DND-41 (cell line): ENCODE results near the gene EP400.

Source experiments
- ATAC-seq: fragments of 200-7000 bp; cut with Tn5 transposase; 3 replicates; pipeline ENCODE4 v1.9.1; 2021; ENCODE audit warnings: low read depth; ENCODE audit not compliant: insufficient read depth
- DNase-seq: peaks from one replicate; pipeline ENCODE4 v3.0.0-alpha.2; 2020
- H2AFZ ChIP-seq: 2 replicates; pipeline ENCODE4 v1.6.0; 2012; ENCODE audit warnings: low read depth, low read length
- H3K27ac ChIP-seq: 2 replicates; pipeline ENCODE4 v1.5.1; 2012; ENCODE audit warnings: low read length, inconsistent platforms
- H3K27me3 ChIP-seq: fragments of 200-600 bp; sonication (generic); 2 replicates; pipeline ENCODE4 v1.6.0; 2012; ENCODE audit warnings: low read length, mild to moderate bottlenecking, inconsistent platforms; ENCODE audit not compliant: insufficient read depth, poor library complexity
- H3K36me3 ChIP-seq: 2 replicates; pipeline ENCODE4 v1.5.1; 2012; ENCODE audit warnings: low read length, inconsistent platforms; ENCODE audit not compliant: insufficient read depth
- H3K4me1 ChIP-seq: 2 replicates; pipeline ENCODE4 v1.5.1; 2012; ENCODE audit warnings: mild to moderate bottlenecking, low read length; ENCODE audit not compliant: insufficient read depth
- H3K4me2 ChIP-seq: 2 replicates; pipeline ENCODE4 v1.6.0; 2012; ENCODE audit warnings: mild to moderate bottlenecking, moderate library complexity, low read length, inconsistent platforms; ENCODE audit not compliant: insufficient read depth
- H3K4me3 ChIP-seq, 2 experiments: fragments of 200-600 bp in 1 of 2; shearing (Covaris generic) in 1 of 2; 2 replicates each; pipeline ENCODE4 v1.5.1; 2012 to 2016; ENCODE audit warnings: inconsistent platforms in 2 of 2, low read length in 2 of 2, mild to moderate bottlenecking in 2 of 2, low read depth in 1 of 2, moderate library complexity in 1 of 2
- H3K79me2 ChIP-seq: 2 replicates; pipeline ENCODE4 v1.6.0; 2012; ENCODE audit warnings: low read length, inconsistent platforms; ENCODE audit not compliant: insufficient read depth
- H3K9ac ChIP-seq: 2 replicates; pipeline ENCODE4 v1.6.0; 2012; ENCODE audit warnings: low read depth, mild to moderate bottlenecking, inconsistent platforms, low read length, moderate library complexity
- H3K9me3 ChIP-seq: 2 replicates; pipeline ENCODE4 v1.5.1; 2012; ENCODE audit warnings: low read length, moderate library complexity, mild to moderate bottlenecking, inconsistent platforms; ENCODE audit not compliant: insufficient read depth, severe bottlenecking
- H4K20me1 ChIP-seq: 2 replicates; pipeline ENCODE4 v1.6.0; 2012; ENCODE audit warnings: low read length; ENCODE audit not compliant: insufficient read depth
- CTCF ChIP-seq: IDR thresholded peaks from 2 replicates; pipeline ENCODE4 v1.5.1; 2012; ENCODE audit warnings: borderline replicate concordance, low read length, moderate library complexity, mild to moderate bottlenecking; ENCODE audit not compliant: poor library complexity, severe bottlenecking; ENCODE audit errors: extremely low read depth
- EZH2 ChIP-seq: IDR thresholded peaks from 3 replicates; pipeline ENCODE4 v1.6.1; 2012; ENCODE audit warnings: borderline replicate concordance, low read depth, mild to moderate bottlenecking, moderate library complexity, low read length, inconsistent platforms; ENCODE audit not compliant: severe bottlenecking

Gene EP400

GRCh38 chr12:132089407-132089910 lies 139.7 kb downstream of the EP400 start:
- DNase-seq, result no peak
- Histone ChIP-seq H3K4me3 (no peak overlapping the region), H3K36me3 (peaks cover 50% of the 10 kb centered on the region), H3K79me2 (peaks cover 79% of the 10 kb centered on the region), H3K9ac (no peak overlapping the region), H3K4me2 (no peak overlapping the region), H3K4me1 (peaks cover 21% of the 10 kb centered on the region), H3K9me3 (no peaks in the 10 kb centered on the region), H2AFZ (no peak overlapping the region), H3K27ac (no peak overlapping the region), H3K27me3 (no peaks in the 10 kb centered on the region), H4K20me1 (peaks cover 16% of the 10 kb centered on the region)
- TF ChIP-seq EZH2, result no peak
- TF ChIP-seq CTCF, result no peak
- no peak for ATAC-seq

DNA sequence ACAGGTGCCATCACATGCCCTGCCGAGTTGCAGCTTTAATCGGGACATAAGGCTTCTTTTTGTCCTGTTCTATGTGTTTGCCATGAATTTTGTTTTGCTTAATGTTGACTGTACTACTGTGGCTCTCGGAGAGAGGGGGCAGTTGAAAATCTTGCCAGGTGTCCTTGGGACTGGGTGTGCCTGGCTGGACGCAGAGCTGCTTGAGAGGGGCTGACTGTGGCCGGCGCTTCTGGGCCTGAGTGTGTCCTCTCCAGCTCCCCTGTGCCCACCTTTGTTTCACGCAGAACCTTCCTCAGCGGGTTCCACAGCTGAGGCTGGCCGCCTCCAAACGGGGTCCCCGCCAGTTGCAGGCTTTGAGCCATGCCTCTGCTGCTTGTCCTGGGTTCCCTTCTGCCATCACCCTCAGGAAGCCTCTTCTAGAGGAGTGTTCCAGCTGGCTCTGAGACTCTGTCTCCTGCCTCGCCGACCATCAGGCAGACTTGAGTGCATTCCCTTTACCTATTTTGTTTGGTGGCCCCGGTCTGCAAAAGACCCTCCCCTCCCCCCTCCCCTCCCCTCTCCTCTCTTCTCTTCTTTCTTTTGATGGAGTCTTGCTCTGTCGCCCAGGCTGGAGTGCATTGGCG lies 144.6 kb downstream of the EP400 start:
- Histone ChIP-seq H3K9me3 (no peaks in the 10 kb centered on the region), H3K79me2 (peaks cover 74% of the 10 kb centered on the region), H3K27ac (peak overlapping the region; percentile 26; the same call in 1 of the 2 replicates), H3K4me1 (peaks cover 2% of the 10 kb centered on the region; the same call in 1 of the 2 replicates), H3K27me3 (no peaks in the 10 kb centered on the region), H4K20me1 (peaks cover 8% of the 10 kb centered on the region; the same call in 1 of the 2 replicates), H3K36me3 (peaks cover 49% of the 10 kb centered on the region), H2AFZ (no peak overlapping the region), H3K4me2 (no peak overlapping the region), H3K4me3 (no peak overlapping the region), H3K9ac (no peak overlapping the region)
- DNase-seq (no peak), ATAC-seq (no peak)
- TF ChIP-seq CTCF, result no peak
- TF ChIP-seq EZH2, result no peak

GRCh38 chr12:132095520-132096409 lies 146.0 kb downstream of the EP400 start:
- TF ChIP-seq EZH2, result no peak
- TF ChIP-seq CTCF, result no peak
- Histone ChIP-seq H3K27ac (peak overlapping the region; percentile 44; the same call in 1 of the 2 replicates), H3K36me3 (peaks cover 54% of the 10 kb centered on the region), H3K4me2 (no peak overlapping the region), H3K27me3 (no peaks in the 10 kb centered on the region), H4K20me1 (peaks cover 20% of the 10 kb centered on the region), H3K4me1 (peaks cover 2% of the 10 kb centered on the region; the same call in 1 of the 2 replicates), H3K4me3 (no peak overlapping the region), H3K9me3 (no peaks in the 10 kb centered on the region), H3K9ac (no peak overlapping the region), H3K79me2 (peaks cover 74% of the 10 kb centered on the region), H2AFZ (no peak overlapping the region)
- ATAC-seq (no peak), DNase-seq (no peak)
